GM12872 (cell line): ENCODE results near the gene PIGS.

Experiments
- TF ChIP-seq, protein P1 (sequence below): IDR thresholded peaks from 3 replicates; pipeline ENCODE4 v1.5.1; 2011; ENCODE audit warnings: low read depth, mild to moderate bottlenecking, low read length, moderate library complexity; ENCODE audit not compliant: insufficient read depth

The PIGS gene

DNA sequence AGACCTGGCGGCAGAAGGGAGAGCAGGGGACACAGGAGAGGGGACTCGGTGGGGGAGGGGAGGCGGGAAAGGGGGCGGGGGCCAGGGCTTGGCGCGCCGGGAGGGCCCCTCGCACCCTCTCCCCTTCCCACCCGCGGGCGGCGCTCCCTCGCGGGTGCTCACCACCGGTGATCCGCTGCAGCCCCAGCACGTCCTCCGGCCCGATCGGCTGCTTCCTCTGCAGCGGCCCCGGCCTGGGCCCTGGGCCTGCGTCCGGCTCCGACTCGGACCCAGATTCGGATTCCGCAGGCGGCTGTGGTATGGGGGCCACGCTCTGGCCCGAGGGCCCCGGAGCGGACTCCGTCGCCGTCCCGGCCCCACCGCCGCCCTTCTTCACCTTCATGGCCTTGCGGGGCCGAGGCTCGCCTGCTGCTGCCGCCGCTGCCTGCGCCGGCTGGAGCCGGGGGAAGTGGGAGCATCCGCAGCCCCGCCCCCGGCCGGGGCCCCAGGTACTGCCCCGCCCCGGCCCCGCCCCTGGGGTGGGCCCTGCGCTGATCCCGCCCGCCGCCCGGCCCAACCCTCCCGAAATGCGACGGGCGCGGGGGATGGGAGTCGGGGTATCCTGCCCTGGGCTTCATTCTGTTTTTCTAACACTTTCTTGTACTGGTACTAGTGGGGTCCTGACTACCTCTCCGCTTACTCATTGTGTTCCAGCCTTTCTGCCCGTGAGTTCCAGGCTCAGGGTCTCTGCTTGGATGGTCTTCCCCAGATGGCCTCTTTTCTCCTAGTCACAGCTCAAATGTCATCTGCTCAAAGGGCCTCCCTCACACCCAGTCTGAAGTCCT is 18.9 kb downstream of the PIGS start, which contains the start of gene UNC119:
TSS of gene UNC119 (minus strand) at position 449 of the 824 bp plus-strand sequence. CDS start at position 382, 67 bp downstream.
- TF ChIP-seq, protein P1, sequence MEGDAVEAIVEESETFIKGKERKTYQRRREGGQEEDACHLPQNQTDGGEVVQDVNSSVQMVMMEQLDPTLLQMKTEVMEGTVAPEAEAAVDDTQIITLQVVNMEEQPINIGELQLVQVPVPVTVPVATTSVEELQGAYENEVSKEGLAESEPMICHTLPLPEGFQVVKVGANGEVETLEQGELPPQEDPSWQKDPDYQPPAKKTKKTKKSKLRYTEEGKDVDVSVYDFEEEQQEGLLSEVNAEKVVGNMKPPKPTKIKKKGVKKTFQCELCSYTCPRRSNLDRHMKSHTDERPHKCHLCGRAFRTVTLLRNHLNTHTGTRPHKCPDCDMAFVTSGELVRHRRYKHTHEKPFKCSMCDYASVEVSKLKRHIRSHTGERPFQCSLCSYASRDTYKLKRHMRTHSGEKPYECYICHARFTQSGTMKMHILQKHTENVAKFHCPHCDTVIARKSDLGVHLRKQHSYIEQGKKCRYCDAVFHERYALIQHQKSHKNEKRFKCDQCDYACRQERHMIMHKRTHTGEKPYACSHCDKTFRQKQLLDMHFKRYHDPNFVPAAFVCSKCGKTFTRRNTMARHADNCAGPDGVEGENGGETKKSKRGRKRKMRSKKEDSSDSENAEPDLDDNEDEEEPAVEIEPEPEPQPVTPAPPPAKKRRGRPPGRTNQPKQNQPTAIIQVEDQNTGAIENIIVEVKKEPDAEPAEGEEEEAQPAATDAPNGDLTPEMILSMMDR: no peak

DNA sequence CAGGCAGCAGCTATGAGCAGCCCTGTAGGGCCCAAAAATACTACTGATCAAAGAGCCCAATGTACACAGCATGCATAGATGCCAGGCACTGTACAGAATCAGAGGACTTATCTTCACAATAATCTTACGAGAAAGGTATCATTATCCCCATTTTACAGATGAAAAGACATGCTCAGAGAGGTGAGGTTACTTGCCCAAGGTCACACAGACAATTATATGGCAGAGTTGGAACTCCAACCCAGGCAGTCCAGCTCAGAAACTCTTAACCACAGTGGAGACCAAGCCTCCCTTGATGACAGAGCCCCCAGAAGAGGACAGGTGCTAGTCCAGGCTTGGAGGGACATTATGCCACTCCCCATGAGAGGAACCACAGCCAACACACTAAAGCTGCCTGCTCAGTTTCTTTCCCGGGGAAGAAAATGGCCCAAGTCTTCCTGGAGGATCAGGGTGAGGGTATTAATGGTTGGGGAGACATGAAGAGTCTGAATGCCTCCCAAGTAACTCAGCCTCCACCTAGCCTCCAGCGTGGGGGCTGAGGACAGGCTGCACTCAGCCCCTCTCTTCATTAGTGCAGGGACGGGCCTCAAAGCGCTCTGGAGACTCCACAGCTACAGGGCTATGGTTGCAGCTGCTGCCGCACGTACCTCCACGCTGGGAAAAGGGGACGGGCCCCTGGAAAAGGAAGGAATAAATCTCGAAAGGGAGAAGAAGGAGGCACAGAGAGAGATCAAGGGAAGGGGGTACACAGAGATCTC is 19.7 kb downstream of the PIGS start:
- TF ChIP-seq, protein P1: no peak

DNA sequence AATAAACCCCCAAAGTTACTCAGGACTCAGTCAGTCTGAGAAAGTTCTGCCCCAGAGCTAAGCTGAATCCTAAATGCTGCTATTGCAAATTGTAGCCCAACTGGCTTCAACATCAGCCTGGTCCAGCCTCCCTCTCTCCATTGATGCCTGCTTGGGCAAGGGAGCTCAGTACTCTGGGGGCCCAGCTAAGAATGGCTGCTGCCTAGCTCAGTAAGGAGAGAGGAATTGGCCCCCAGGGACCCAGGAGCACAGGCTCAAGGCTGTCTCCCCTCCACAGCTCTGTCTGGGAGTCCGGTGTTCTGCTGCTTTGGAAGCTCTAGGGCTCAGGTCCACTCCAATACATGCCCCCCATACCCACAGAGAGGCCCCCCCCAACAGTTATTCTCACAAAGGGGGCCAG is 20.5 kb downstream of the PIGS start:
- TF ChIP-seq, protein P1: no peak

DNA sequence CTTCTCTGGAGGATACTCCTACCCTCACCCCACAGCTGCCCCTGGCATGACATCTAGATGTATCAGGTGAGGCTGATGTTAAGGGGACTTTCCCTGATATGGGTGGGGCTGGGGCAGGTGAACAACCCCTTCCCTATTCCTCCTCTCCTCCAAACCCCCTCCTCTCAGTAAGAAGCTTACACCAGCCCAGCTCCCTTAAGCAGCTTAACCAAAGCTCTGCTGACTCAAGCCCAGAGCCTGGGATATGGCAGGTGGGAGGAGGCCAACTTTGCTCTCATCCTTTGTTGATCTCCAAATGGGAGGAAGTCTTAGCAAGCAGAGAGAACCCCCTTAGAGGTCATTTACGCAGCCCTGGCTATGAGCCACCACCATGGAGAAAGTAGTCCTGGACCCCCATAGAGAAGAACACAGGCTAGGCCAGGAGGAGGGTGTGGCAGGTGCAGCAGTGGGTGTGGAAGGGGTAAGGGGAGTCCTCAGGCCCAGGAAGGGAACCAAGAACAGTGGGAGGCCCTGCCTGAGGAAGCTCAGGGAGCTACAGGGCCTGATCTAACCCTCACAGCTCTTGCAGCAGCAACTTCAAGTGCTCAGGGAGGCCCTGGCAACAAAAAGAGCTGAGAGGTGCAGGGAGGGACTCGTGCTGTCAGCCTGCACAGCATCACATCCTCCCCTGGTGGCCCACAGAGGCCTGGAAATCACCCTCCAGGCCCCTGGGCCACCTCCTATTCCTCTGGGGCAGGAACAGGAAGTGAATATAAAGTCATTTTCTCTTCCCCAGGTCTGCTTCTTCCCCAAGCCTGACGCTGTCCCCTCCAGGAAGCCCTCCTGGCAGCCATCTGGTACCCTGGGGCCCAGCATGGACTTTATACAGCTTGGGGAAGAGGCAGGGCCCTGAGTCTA is 21.8 kb downstream of the PIGS start:
- TF ChIP-seq, protein P1: peak; percentile 38; the same call in 2 of the 3 replicates

DNA sequence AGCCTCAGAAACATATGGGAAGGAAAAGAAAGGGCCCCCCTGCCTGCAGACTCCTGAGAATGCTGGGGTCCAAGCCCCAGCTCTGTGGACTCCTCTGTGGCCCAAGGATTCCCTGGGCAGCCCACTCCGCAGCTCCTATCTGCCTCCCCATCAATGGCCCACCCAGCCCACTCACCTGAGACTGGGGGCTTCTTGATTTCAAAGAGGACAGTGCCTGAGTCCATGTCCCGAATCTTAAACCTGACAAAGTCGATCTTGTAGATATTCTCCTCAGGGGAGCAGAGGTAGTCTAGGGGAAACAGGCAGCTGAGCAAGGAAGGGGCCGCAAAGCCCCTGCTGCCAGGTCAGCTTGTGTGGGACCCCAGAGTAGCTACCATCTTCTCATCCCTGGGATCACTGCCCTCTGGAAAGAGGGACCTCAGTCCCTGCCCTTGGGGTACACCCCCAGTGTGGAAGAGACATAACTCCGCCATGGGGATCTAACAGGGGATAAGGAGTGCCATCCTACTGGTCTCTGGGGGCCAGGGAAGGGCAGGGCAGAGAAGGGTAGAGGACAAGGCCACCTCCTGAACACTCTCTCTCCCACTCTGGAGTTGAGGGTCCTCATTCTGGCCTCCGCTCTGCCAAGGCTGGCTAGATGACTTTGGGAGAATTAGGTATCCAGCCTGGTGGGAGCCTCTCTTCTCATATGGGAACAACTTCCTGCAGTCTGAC is 22.8 kb downstream of the PIGS start:
- TF ChIP-seq, protein P1: no peak

DNA sequence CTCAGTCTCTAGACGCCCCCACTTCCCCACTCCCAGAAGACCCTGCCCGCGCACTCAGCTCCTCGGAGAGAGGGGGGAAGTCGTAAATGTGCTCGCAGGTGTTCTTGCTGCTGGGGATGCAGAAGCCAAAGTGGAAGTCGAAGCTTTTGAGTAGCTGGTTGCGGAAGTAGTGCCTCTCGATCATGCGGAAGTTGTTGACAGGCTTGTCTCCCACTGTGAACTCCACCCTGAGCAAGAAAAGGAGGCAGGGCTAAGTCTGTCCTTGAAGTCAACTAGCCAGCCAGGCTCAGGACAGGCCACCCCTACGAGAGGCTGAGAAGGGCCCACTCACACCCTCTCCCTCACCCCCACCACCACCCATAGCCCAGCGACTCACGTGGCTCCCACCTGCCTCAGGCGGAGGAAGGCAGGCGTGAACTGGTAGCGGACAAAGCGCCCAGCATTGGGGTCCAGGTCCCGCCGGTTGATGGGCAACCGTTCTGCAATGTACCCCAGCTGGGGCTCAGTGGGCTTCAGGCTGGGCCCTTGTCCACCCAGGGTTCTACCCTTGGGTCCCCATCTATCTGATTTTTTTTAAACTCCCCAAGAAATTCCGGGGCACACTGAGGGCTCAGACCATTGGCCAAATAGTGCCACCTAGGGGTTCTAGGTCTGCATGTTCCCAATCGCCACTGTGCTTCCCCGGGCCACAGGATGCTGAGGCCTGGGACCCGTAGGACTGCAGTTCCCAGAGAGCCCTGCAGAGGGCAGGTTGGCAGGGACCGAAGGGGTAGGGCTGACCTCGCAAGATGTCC is 23.5 kb downstream of the PIGS start:
- TF ChIP-seq, protein P1: peak; percentile 98
